Activated CD8-positive, alpha-beta memory T cell treated with anti-CD3 and anti-CD28 coated beads, Interleukin-2, amount 50 U/mL, for 24 hours (primary cell): Measurements from ENCODE around the gene COMMD1.
"Not testable (repeated sequence)": the region's sequence is repeated elsewhere in the genome, so short reads cannot be mapped to it uniquely, and the experiment has no call there.

ENCODE experiments used
- DNase-seq: peaks from one replicate; pipeline ENCODE4 v3.0.0-alpha.2; 2020; ENCODE audit errors: extremely low read depth

The COMMD1 gene

GRCh38 chr2:61924895-61925663 lies 19.6 kb downstream of the COMMD1 start:
- DNase-seq: no peak

DNA sequence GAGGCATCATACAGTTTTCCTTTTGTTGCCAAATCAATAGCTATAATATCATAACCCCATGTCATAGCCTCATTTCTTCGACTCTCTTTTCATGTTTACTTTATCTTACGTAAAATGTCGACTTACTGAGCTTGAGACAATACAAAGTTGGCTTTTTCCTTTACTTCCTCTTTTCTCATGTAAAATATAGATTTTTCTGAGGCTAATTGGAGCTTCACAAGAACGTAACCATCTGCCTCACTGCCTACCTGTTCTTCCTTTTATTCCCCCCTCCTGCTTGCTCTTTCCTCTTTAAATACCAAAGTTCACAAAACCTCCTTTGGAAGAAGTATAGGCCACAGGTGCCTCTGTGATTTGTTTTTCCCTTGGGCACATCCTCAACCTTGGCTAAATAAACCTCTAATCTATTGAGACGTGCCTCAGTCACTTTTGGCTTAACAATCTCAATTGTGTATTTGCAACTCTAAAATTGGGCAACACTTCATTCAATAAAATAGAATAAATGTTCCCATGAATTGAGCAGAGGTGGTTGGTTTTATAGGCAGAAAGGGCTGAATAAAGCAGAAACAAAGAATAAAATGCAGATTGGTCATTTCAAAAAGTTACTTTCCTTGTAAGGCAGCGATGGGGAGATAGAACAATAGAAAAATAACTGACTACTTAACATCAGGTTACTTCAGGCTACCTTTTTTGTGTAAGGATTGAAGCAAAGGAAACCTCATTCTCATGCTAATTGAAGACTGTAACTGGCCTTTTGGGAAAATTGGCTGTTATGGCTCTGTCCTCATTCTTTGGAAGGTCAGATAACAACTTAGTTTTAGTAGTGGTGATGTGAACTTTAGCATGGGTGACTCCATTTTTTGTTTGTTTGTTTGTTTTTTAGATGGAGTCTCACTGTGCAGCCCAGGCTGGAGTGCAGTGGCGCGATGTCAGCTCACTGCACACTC lies 21.3 kb downstream of the COMMD1 start:
- no peak for DNase-seq

DNA sequence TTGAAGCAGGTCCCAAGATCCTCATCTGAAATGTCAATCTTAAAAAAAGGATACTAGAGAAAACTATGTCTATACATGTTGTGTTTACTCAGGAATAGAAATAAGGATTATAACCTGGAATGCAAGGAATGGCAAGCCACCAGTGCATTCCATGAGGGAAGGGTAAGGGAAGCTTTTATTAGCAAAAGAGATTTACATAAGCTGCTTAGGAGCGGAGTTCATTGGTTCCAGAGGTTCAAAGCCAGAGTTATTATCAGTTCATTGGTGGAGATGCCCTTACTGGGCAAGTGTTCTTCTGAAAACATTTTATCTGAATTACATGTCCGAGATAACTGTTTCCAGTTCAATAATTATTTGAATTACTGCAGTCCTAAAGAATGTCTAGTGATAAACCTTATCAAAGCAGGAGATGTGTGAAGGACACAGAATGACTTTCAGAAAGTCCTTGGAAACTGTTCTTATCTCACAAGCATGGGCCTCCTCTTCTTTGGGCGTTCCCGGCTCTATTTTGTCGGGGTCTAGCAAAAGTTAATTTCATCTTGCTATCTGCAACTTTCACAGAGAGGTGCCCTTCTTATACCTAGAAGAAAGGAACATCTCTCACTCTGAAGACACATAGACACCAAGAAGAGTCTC lies 23.5 kb downstream of the COMMD1 start:
- no peak for DNase-seq

GRCh38 chr2:61937098-61937497 lies 31.6 kb downstream of the COMMD1 start:
- no peak for DNase-seq

GRCh38 chr2:61937886-61938285 lies 32.4 kb downstream of the COMMD1 start:
- DNase-seq: no peak

- DNase-seq: no peak
Observed at GRCh38 chr2:61938511-61938910, 33.0 kb downstream of the COMMD1 start.

DNA sequence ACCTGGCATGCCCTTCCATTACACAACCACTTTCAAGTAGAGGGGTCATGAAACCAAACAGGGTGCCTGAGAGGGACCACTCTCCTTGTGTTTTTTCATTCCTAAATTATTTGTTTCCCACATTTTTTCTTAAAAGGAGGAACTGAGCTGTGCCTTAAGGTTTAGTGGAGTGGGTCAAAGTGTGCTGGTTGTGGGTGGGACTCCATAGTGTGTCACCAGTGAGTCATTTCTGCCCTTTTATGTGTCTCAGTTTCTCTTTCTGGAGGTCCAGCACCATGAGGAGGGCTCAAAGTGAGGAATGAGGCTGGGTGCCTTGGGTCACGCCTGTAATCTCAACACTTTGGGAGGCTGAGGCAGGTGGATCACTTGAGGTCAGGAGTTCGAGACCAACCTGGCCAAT lies 37.8 kb downstream of the COMMD1 start:
- no peak for DNase-seq

DNA sequence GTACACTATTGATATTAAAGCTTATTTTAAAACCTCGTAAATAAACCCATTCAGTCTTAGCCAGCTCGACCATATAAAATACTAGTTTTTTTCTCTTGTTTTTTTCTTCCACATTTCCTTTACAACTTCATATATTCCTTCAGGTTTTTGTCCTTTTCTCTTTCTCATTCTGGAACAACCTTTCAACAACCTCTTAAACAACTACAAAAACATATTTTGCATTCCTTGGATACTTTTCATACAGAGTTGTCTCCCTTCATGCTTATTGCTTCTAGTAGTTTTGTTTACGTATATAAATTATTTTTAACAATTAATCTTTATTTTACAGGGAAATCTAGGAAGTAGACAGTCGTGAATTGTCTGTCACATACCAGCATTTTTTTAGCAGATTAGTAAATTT lies 41.2 kb downstream of the COMMD1 start:
- DNase-seq: no peak

DNA sequence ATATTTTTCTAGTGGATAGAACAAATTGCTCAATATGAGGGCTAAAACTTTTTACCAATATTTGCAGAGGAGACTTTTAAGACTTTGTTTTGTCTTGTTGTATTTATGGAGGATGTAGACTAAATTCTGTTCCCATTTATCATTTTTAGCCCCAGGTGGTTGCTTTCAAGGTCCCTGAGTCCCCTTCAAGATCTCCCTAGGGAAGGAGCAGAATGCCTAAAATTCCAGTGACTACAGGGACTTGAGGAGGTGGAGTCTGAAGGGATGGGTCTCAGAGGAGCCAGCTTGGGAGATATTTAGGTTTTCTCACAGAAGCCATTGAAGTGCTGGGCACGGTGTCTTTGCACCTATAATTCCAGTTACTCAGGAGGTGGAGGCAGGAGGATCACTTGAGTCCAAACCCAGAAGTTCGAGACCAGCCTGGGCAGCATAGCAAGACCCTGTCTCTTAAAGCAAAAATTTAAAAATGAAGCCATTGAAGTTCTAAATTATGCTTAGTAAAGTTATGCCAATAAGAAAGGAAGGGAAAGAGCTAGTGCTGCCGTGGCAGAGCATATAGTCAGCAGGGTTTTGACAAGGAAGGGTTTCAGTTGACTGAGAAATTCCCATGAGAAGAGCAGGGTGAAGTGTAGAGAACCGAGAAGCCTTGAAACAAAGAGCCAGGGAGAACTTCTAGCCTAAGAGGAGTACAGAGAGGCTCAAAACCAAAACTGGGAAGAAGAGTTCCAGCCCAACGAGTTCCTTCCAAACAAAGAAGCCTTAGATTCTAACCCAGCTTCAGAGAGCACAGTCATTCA lies 43.4 kb downstream of the COMMD1 start:
- DNase-seq: no peak

DNA sequence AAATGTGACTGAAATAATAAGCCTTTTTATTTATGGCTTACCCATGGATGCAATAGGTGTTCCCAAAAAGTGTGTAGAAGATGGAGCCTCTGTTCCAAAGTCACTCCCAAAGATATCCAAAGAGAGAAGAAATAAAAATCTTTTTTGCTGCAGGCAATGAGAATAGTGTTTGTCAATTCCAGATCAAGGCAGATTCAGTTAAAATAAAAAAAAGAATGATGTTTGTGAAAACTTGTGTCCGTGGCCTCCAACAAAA lies 43.9 kb downstream of the COMMD1 start:
- DNase-seq: no peak

DNA sequence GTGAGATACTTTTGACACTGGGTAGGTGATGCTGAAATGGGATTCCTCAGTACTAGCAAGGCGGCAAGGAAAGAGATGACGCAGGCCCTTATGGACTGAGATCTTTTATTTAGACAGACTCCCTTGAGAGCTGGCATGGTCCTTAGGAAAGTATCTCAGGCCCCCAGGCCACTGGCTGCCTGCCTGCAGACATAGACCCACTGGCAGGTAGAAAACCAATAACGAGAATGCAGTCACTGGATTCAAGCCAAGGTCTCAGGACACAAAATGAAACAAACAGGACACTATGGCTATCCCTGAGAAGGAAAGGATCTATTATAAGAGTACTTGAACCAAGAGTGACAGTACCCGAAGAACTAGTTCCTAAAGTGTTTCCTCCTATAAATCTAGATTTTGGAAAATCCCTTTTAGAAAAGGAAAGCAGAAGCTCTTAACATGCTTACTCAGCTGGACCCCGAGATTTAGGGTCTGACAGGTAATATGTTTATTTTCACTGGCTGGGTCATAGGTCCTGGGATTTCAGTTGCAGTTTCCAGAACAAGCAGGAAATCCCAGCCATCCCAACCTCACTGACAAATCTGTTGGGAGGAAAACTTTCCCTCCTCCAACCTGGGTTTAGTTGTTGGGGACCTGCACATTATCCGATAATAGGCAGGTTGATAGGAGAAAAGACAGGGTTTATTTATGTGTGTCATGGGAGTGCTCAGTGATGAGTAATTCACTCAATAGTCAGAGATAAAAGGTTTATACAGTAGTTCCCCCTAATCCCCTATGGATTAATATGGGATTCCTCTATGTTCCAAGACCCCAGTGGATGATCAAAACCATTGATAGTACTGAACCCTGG lies 44.5 kb downstream of the COMMD1 start:
- no peak for DNase-seq

DNA sequence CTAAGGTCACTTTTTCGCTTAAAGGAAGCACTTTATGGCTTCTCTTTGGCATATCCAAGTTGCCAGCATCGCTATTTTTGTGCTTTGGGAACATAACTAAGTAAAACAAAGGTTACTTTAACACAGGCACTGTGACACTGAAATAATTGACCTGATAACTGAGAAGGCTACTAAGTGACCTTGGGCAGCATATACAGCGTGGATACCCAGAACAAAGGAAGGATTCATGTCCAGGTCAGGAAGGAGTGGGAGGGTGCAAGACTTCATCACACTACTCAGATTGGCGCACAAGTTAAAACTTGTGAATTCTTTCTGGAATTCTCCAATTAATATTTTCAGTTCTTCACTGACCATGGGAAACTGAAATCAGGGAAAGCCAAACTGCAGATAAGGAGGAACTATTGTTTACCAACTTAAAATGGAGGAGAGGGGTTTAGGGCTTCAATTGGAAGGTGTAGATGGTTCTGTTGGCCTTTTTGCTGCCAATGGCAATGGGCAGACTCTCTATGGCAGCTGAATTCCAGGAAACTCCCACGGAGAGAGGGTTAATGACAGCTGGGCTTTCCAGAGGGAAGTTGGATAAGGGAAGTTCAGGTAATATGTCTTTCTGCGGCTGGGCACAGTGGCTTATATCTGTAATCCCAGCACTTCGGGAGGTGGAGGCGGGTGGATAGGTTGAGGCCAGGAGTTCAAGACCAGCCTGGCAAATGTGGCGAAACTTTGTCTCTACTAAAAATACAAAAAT lies 45.3 kb downstream of the COMMD1 start:
- DNase-seq: no peak

DNA sequence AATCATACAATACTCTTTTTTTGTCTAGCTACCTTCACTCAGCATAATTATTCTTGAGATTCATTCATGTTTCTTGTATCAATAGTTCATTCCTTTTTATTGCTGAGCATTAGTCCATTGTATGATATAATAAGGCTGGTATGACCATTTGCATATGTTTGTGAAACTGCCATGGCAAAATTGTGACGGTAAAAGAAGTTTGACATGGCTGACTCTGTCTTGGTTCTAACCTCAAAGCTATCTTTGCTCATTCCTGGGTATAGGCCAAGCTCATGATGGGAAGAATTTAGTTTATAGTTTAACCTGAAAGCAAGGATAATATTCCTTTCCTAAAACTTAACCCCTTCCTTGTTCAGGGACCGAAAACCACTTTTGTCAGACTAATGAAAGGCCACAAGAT lies 46.4 kb downstream of the COMMD1 start:
- DNase-seq: no peak

DNA sequence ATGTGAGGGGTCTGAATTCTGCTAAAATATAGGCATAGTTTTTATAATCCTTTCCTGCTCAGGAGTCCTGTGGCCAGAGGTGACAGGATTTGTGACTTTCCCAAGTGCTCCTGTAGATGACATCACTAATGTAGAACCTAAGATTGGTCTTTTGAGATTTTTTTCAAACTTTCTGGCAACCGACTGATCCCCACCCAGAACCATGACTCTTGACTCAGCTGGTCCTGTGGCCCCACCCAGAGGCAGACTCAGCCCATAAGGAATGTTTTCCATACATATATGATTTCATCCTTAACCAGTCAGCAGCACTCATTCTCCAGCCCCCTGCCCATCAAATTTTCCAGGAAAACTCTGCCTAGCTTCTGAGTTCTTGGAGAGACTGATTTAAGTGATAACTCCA lies 46.8 kb downstream of the COMMD1 start:
- no peak for DNase-seq

GRCh38 chr2:61954856-61955255 lies 49.4 kb downstream of the COMMD1 start:
- not testable (repeated sequence) for DNase-seq

DNA sequence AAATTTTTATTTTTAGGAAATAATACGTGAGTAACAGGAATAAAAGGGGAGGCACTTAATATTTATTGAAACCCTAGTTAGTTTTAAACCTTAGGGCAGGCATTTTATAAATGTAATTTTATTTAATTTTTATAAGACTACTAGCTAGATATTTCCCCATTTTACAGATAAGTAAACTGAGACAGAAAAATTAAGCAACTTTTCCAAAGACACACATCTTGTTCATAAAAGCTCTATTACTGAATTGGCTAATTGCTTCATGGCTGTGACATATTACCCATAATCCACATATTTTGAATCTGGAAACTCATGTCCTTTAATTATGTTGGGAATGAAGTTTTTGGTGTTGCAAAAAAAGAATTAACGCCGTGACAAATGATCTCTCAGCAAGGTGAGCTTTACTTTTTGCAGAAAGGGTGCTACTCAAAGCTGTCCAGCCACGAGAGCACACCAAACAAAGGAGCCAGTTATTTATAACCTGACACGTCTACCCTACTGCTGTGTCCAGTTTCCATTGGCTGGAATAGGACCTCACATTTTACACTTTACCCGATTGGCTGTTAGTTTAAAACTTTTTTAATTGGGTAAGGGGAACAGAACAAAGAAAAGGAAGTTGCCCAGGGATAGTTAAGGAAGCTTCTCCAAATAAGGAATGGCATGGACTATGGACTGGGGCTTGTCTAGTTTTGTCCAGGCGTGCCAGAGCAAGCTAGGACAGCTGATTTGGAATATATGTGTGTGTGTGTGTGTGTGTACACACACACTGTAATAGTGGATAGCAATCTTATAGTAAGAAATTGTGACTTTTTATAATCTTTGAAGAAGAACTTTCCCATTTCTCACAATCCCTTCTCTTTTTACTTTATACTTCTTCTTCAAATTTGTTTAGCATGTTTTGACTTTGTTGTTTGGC lies 54.2 kb downstream of the COMMD1 start:
- no peak for DNase-seq

DNA sequence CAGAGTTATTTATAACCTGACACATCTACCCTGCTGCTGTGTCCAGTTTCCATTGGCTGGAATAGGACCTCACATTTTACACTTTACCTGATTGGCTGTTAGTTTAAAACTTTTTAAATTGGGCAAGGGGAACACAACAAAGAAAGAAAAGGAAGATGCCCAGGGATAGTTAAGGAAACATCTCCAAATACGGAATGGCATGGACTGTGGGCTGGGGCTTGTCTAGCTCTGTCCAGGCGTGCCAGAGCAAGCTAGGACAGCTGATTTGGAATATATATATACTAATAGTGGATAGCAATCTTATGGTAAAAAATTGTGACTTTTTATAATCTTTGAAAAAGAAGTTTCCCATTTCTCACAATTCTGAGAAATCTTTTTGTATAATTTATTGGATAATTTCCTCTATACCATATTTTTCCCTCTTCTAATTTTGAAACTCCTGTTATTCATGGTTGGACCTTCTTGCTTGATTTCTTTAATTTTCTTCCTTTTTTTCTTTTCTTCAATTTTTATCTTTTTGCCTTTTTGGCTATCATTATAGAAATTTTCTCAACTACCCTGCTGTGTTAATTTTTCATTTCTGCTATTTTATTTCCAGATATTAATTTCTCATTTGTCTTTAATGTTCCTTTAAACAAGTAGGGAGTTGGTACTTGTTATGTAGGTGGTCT lies 55.9 kb downstream of the COMMD1 start:
- no peak for DNase-seq

DNA sequence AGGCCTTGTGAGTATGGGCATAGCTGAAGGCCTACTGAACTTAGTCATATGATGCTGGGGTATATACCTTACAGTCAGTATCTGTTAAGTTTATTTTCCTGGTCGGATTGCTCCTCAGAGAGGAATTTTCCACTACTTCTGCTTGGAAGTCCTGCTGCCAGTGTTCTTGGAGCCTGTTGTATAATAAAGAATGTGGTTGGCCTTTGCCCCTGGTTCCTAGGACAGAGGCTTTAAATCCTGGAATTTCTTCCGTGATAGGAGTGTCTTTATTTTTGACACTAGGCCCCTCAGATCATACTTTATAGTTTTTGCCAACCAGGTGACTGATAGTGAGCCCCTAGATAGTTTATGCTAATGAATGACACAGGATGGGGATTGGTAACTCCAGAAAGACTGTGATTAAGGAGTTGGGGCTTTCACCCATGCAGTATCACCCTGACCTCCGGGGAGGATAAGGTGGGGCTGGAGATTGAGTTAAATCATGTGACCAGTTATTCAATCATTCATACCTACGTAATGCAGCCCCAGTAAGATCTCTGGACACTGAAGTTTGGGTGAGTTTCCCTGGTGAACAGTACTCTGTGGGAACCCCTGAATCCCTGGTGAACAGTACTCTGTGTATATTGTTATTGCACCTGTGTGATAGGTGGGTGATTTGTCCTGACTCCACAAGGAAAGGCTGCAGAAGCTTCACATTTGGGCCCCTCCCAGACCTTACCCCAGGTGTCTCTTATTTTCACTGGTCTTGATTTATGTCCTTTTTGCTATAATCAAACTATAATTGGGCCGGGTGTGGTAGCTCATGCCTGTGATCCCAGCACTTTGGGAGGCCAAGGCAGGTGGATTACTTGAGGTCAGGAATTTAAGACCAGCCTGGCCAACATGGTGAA lies 56.9 kb downstream of the COMMD1 start:
- DNase-seq: no peak
